ENCODE results near the gene C1QTNF12.
"Not testable (repeated sequence)": the region's sequence is repeated elsewhere in the genome, so short reads cannot be mapped to it uniquely, and the experiment has no call there.

The C1QTNF12 gene

GRCh38 chr1:1199961-1200875, 46.3 kb downstream of the C1QTNF12 start:
- DNase-seq (ENCODE audit: extremely low read depth in 1 of 2, low read depth in 1 of 2): no peak

DNA sequence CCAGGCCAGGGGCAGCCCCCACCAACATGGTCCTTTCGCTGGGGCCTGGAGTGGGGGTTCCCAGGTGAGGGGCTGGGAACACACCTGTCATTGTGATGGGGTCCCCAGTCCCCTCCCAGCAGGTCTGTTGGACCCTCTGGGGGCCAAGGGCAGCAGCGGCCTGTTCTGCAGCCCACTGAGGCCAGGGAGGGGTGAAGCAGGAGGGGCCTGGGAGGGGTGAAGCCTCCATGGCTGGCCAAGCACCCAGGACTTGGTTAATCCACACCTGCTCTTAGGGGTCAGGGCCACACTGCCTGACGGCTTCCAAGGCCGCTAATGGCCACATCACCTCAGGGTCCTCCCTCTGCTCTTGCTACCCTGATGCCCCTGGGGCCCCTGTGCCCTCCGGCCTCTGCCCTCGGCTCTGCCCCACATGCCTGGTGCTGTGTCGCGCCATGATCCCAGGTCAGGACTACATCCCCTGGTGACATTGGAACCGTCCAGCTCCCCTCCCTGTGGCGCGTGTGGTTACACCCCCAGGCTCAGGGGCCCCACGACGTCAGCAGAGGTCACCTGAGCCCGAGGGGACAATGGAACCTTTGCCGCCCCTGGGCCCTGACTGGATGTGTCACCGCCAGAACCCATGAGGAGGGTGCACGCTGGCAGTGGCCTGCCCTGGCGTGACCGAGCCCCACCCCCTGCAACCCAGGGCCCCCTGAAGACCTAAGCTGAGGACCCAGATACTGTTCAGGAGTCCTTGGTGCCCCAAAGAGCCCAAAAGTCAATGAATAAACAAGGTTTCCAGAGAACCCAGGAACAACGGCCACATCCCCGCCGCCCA, 47.2 kb downstream of the C1QTNF12 start:
- DNase-seq (ENCODE audit: extremely low read depth in 1 of 2, low read depth in 1 of 2): no peak

DNA sequence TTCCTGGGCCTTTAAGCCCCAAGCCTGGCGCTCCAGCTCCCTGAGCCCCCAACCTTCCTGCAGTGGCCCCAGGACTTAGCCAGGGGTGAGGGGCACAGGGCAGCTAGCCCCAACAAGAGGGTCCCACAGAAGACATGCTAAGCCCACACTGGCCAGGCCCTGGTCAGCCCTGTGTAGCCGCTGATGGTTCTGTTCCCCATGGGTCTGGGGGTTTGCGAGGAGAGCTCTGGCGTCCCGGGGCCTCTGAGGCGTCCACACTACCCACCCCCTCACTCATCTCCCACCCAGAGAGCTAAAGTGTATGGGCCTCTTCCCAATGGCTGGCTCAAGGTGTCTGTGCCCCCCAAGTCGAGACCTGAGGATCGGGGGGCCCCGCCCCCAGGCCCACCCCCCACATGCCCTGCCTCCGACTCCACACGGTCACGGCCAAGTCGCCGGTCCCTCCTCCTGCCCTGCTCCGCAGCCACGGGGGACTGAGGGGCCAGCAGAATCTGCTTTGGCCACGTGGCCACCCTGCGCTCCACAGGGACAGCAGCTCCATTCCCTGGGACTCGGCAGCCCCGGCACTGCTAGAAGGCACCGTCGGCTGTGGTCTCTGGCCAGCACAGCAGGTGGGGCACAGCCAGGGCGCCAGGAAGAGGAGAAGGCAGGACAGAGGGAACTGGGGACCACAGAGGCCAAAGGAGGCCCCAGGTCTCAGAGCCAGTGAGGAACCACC, 47.9 kb downstream of the C1QTNF12 start:
- DNase-seq (ENCODE audit: extremely low read depth in 1 of 2, low read depth in 1 of 2): no peak

DNA sequence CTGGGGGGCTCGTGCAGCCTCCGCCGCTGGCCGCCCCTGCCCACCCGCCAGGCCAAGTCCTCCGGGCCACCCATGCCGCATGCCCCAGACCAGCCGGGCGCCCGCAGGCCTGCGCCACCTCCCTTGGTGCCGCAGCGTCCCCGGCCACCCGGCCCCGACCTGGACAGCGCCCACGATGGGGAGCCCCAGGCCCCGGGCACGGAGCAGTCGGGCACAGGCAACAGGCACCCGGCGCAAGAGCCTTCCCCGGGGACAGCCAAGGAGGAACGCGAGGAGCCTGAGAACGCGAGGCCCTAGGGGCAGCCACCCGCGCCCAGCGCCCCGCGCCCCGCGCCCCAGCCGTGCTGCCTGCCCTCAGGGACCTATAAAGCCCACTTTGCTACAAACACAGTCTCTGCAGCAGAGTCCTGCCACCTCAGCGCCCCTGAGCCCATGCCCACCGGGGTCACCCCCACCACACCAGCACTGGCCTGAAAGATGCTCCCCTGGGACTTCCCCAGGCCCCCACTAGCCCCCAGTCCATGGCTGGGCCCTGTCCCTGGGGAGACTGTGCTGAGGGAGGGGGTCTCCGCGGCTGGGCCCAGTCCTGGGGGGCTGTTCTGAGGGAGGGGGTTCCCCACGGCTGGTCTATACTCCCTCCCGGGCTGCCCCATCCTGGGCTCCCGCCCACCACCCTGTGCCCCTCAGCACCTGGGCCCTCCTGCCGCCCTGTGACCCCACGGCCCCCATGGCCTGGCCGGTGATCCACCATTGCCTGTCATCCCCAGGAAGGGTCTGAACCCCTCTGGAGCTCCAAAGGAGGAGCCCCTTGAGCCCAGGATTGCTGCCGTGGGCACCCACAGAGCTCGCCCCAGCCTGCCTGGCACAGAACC, 48.7 kb downstream of the C1QTNF12 start:
- no peak for DNase-seq (ENCODE audit: extremely low read depth in 1 of 2, low read depth in 1 of 2)

DNA sequence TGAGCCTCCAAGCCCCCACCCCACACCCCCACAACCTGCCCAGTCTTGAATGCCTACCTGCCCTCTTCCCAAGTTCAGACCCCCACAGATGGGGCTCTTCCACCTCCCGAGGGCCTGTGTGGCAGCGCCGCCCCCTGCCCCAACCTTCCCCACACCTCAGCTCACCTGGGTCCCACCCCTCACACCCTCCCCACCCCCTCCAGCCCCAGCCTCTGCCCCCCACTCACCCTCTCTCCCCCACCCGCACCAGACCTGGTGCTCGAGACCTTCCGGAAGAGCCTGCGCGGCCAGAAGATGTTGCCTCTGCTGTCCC, 49.4 kb downstream of the C1QTNF12 start:
- DNase-seq (ENCODE audit: extremely low read depth in 1 of 2, low read depth in 1 of 2): no peak

GRCh38 chr1:1196431-1197187, 49.9 kb downstream of the C1QTNF12 start:
- no peak for DNase-seq (ENCODE audit: extremely low read depth in 1 of 2, low read depth in 1 of 2)

DNA sequence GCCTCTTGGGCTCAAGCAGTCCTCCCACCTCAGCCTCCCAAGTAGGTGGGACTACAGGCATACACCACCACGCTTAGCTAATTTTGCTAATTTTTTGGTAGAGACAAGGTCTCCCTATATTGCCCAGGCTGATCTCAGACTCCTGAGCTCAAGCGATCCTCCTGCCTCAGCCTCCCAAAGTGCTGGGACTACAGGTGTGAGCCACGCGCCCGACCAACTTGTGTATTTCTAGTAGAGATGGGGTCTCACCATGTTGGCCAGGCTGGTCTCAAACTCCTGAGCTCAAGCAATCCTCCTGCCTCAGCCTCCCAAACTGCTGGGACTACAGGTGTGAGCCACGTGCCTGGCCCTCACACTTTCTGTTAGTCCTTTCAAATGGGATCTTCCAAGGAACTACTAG, 50.8 kb downstream of the C1QTNF12 start:
- DNase-seq (ENCODE audit: extremely low read depth in 1 of 2, low read depth in 1 of 2): not testable (repeated sequence)

GRCh38 chr1:1194723-1195122, 51.8 kb downstream of the C1QTNF12 start:
- DNase-seq (ENCODE audit: extremely low read depth in 1 of 2, low read depth in 1 of 2): no peak

Data from activated CD8-positive, alpha-beta memory T cell treated with anti-CD3 and anti-CD28 coated beads for 1 hour (primary cell).